Cardiac muscle cell (in vitro differentiated cells and primary cell): ENCODE data around the gene NDUFA7. TPM values are rescaled to one million over a fixed set of nuclear protein-coding genes. Genes with fewer than 3 reads are reported as not detected.

Experiments
- DNase-seq, 2 donors: peaks; one replicate each; pipeline versions ENCODE4 v3.0.0 to v3.0.0-alpha.2; 2010 to 2017; ENCODE audit warnings: low read depth in 1 of 2, low spot score in 1 of 2
- H3K27ac ChIP-seq: fragments of 200-600 bp; sonication (generic); 2 replicates; pipeline ENCODE4 v1.5.1; 2016
- H3K27me3 ChIP-seq: fragments of 200-600 bp; sonication (generic); 2 replicates; pipeline ENCODE4 v1.6.0; 2016; ENCODE audit warnings: control low read depth
- H3K36me3 ChIP-seq: fragments of 200-600 bp; sonication (generic); 2 replicates; pipeline ENCODE4 v1.5.1; 2016; ENCODE audit warnings: control low read depth
- H3K4me1 ChIP-seq: fragments of 200-600 bp; sonication (generic); 2 replicates; pipeline ENCODE4 v1.8.1; 2017; ENCODE audit warnings: low read depth, mild to moderate bottlenecking, mixed run types
- H3K4me3 ChIP-seq: fragments of 200-600 bp; sonication (generic); 2 replicates; pipeline ENCODE4 v1.5.1; 2016; ENCODE audit warnings: mild to moderate bottlenecking
- H3K9me3 ChIP-seq: fragments of 200-600 bp; sonication (generic); 2 replicates; pipeline ENCODE4 v1.5.1; 2017; ENCODE audit warnings: low read depth, mild to moderate bottlenecking, control low read depth
- polyA plus RNA-seq: library from polyadenylated mRNA; unstranded; fragments of >200 nt; fragmentation: Nextera tagmentation; extraction: Ambion mirVana; gene quantifications from 2 replicates; pipeline ENCODE4 v1.2.1, GENCODE V29; 2016
- total RNA-seq: library from RNA; depleted of rRNA; stranded (reverse); fragments of >200 nt; gene quantifications from 2 replicates; pipeline ENCODE4 v1.2.3, GENCODE V29; 2016
- TF ChIP-seq, protein P1 (sequence below): IDR thresholded peaks from 2 replicates; pipeline ENCODE4 v1.5.1; 2012; ENCODE audit warnings: low read depth, mild to moderate bottlenecking, low read length

The NDUFA7 gene
- total and polyA plus RNA-seq, 2 experiments from 2014 or later: 57.0 to 218 TPM

- H3K27me3 ChIP-seq: peaks cover 57% of the 10 kb centered on the region
- H3K9me3 ChIP-seq: no peaks in the 10 kb centered on the region
- H3K4me3 ChIP-seq: no peak overlapping the region
- H3K27ac ChIP-seq: no peak overlapping the region
- DNase-seq: no peak
- H3K4me1 ChIP-seq: no peaks in the 10 kb centered on the region
- no peaks in the 10 kb centered on the region for H3K36me3 ChIP-seq
- TF ChIP-seq, protein P1, sequence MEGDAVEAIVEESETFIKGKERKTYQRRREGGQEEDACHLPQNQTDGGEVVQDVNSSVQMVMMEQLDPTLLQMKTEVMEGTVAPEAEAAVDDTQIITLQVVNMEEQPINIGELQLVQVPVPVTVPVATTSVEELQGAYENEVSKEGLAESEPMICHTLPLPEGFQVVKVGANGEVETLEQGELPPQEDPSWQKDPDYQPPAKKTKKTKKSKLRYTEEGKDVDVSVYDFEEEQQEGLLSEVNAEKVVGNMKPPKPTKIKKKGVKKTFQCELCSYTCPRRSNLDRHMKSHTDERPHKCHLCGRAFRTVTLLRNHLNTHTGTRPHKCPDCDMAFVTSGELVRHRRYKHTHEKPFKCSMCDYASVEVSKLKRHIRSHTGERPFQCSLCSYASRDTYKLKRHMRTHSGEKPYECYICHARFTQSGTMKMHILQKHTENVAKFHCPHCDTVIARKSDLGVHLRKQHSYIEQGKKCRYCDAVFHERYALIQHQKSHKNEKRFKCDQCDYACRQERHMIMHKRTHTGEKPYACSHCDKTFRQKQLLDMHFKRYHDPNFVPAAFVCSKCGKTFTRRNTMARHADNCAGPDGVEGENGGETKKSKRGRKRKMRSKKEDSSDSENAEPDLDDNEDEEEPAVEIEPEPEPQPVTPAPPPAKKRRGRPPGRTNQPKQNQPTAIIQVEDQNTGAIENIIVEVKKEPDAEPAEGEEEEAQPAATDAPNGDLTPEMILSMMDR: no peak
These were observed 12.0 kb upstream of the NDUFA7 start for GRCh38 chr19:8332976-8333766.

- no peak overlapping the region for H3K27ac ChIP-seq
These were observed 10.2 kb upstream of the NDUFA7 start for GRCh38 chr19:8331263-8331845.

DNA sequence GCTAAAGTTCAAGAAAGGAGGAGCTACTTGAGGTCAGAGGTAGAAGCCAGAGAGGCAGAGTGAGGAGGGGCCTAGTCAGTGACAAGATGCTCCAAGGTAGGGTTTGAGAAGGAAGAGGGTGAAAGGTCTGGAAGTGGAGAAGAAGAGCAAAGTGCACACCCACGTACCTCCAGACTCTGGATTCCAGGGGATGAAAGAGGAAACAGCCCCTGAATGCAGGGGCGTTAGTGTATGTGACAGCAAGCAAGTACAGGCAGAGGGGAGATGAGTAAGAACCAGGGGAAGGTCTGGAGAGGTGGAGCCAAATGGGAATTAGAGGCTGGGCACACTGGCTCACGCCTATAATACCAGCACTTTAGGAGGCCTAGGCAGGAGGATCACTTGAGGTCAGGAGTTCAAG is 8.8 kb upstream of the NDUFA7 start:
- DNase-seq: no peak
- Histone ChIP-seq H3K9me3 (no peaks in the 10 kb centered on the region), H3K4me1 (no peaks in the 10 kb centered on the region), H3K27ac (no peak overlapping the region), H3K4me3 (no peak overlapping the region), H3K36me3 (no peaks in the 10 kb centered on the region), H3K27me3 (peaks cover 41% of the 10 kb centered on the region)
- TF ChIP-seq, protein P1: no peak

More at GRCh38 chr19:8331263-8331845, 10.2 kb upstream of the NDUFA7 start:
- Histone ChIP-seq H3K9me3 (no peaks in the 10 kb centered on the region), H3K4me3 (no peak overlapping the region), H3K27me3 (peaks cover 55% of the 10 kb centered on the region), H3K36me3 (no peaks in the 10 kb centered on the region), H3K4me1 (no peaks in the 10 kb centered on the region)
- TF ChIP-seq, protein P1: no peak
- no peak for DNase-seq

DNA sequence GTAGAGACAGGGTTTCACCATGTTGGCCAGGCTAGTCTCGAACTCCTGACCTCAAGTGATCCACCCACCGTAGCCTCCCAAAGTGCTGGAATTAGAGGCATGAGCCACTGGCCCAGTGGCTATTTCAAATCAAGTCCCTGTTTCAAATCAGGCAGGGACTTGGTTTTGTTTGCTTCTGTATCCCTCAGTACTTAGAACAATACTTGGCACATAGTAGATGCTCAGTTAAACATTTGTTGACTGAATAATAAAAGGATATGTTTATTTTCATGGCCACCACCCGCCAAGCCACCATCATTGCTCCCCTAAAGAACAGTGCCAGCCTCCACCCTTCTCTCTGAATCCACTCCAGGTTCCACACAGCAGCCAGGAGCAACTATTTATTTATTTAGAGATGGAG is 4.3 kb upstream of the NDUFA7 start:
- Histone ChIP-seq H3K36me3 (peaks cover 5% of the 10 kb centered on the region), H3K4me1 (peaks cover 6% of the 10 kb centered on the region), H3K27ac (no peak overlapping the region), H3K9me3 (no peaks in the 10 kb centered on the region), H3K4me3 (no peak overlapping the region), H3K27me3 (peaks cover 2% of the 10 kb centered on the region)
- TF ChIP-seq, protein P1: no peak
- DNase-seq: no peak

GRCh38 chr19:8324186-8325050 is 3.2 kb upstream of the NDUFA7 start:
- Histone ChIP-seq H3K9me3 (no peaks in the 10 kb centered on the region), H3K27me3 (peaks cover 2% of the 10 kb centered on the region), H3K36me3 (peaks cover 5% of the 10 kb centered on the region), H3K4me1 (peaks cover 11% of the 10 kb centered on the region), H3K4me3 (no peak overlapping the region), H3K27ac (peak overlapping the region; percentile 15)
- TF ChIP-seq, protein P1: no peak
- no peak for DNase-seq
